Activated T-helper 1 cell treated with anti-CD3 and anti-CD28 coated beads, Interleukin-12 subunit alpha, Interleukin-12 subunit beta, Interleukin-2, Interleukin-4 antibody, amounts not matched to agents 30 ng/mL and 10 ng/mL and 1 ng/mL, durations not matched to agents 14 hours and 24 hours and 36 hours (primary cell): Measurements from ENCODE around the gene HDAC1. TPM values are rescaled to one million over a fixed set of nuclear protein-coding genes. Genes with fewer than 3 reads are reported as not detected.

Experiments
- DNase-seq: peaks from one replicate; pipeline ENCODE4 v3.0.0; 2021; ENCODE audit warnings: low spot score
- H3K27ac Mint-ChIP-seq: one replicate; pipeline ENCODE4 v1.8.0; 2021; ENCODE audit warnings: mild to moderate bottlenecking, mixed read lengths
- H3K27me3 Mint-ChIP-seq: one replicate; pipeline ENCODE4 v1.8.0; 2022; ENCODE audit warnings: mild to moderate bottlenecking, moderate library complexity, mixed read lengths; ENCODE audit not compliant: insufficient read depth
- H3K36me3 Mint-ChIP-seq: one replicate; pipeline ENCODE4 v1.8.0; 2021; ENCODE audit warnings: low read depth, mixed read lengths
- H3K4me1 Mint-ChIP-seq: one replicate; pipeline ENCODE4 v1.8.0; 2021; ENCODE audit warnings: low read depth, mixed read lengths
- H3K4me3 Mint-ChIP-seq: one replicate; pipeline ENCODE4 v1.8.0; 2021; ENCODE audit warnings: mild to moderate bottlenecking, moderate library complexity, mixed read lengths
- H3K9me3 Mint-ChIP-seq: one replicate; pipeline ENCODE4 v1.8.0; 2021; ENCODE audit warnings: mixed read lengths
- intact Hi-C: fragments of 100-400 bp; cut with micrococcal nuclease; formaldehyde crosslinking; loops from one replicate; pipeline ENCODE4 v1.15.1; 2024
- total RNA-seq: library from RNA; stranded (reverse); gene quantifications from 2 replicates; pipeline ENCODE4 v1.2.3, GENCODE V29; 2022

HDAC1 gene
- total RNA-seq, 1 donor from 2014 or later = 177 TPM

GRCh38 chr1:32318127-32318869 is 26.4 kb downstream of the HDAC1 start:
- no peak for DNase-seq
- peaks cover 16% of the 10 kb centered on the region for H3K36me3 Mint-ChIP-seq
- no peak overlapping the region for H3K27ac Mint-ChIP-seq

GRCh38 chr1:32321712-32322291 is 29.9 kb downstream of the HDAC1 start:
- Mint-ChIP-seq H3K36me3 (peaks cover 23% of the 10 kb centered on the region), H3K27me3 (no peaks in the 10 kb centered on the region), H3K4me3 (peak overlapping the region; percentile 53), H3K4me1 (peaks cover 49% of the 10 kb centered on the region), H3K27ac (peak overlapping the region; percentile 83), H3K9me3 (no peaks in the 10 kb centered on the region)
- intact Hi-C loops = loop anchor here (2.0 to 5.0 kb wide), 4 partner anchors 13 to 69 kb away; partner anchors contain the start of gene HDAC1
- no peak for DNase-seq

More at GRCh38 chr1:32318127-32318869, 26.4 kb downstream of the HDAC1 start:
- H3K4me1 Mint-ChIP-seq = peaks cover 42% of the 10 kb centered on the region
- H3K4me3 Mint-ChIP-seq = no peak overlapping the region
- H3K9me3 Mint-ChIP-seq = no peaks in the 10 kb centered on the region
- H3K27me3 Mint-ChIP-seq = no peaks in the 10 kb centered on the region
- intact Hi-C loops = no loop called here

GRCh38 chr1:32327204-32327603 is 35.3 kb downstream of the HDAC1 start:
- Mint-ChIP-seq H3K4me1 (peaks cover 32% of the 10 kb centered on the region), H3K27ac (no peak overlapping the region), H3K4me3 (no peak overlapping the region), H3K9me3 (no peaks in the 10 kb centered on the region), H3K27me3 (no peaks in the 10 kb centered on the region), H3K36me3 (peaks cover 54% of the 10 kb centered on the region)
- intact Hi-C loops = no loop called here
- DNase-seq = no peak

GRCh38 chr1:32329931-32330466 is 38.1 kb downstream of the HDAC1 start:
- intact Hi-C loops = loop anchor here (10.0 kb wide), 1 partner anchor 395 kb away; the partner anchor contains the start of gene PTP4A2
- no peak overlapping the region for H3K4me3 Mint-ChIP-seq
- H3K36me3 Mint-ChIP-seq = peaks cover 54% of the 10 kb centered on the region
- H3K27ac Mint-ChIP-seq = no peak overlapping the region
- H3K27me3 Mint-ChIP-seq = no peaks in the 10 kb centered on the region
- no peak for DNase-seq
- no peaks in the 10 kb centered on the region for H3K9me3 Mint-ChIP-seq
- H3K4me1 Mint-ChIP-seq = peaks cover 28% of the 10 kb centered on the region

GRCh38 chr1:32330558-32331151 is 38.8 kb downstream of the HDAC1 start:
- H3K27me3 Mint-ChIP-seq = no peaks in the 10 kb centered on the region
- peaks cover 47% of the 10 kb centered on the region for H3K36me3 Mint-ChIP-seq
- DNase-seq = no peak
- intact Hi-C loops = loop anchor here (10.0 kb wide), 1 partner anchor 396 kb away; the partner anchor contains the start of gene PTP4A2
- H3K4me3 Mint-ChIP-seq = no peak overlapping the region
- H3K9me3 Mint-ChIP-seq = no peaks in the 10 kb centered on the region
- H3K27ac Mint-ChIP-seq = no peak overlapping the region
- H3K4me1 Mint-ChIP-seq = peaks cover 23% of the 10 kb centered on the region

- Mint-ChIP-seq H3K4me3 (peak overlapping the region; percentile 7), H3K36me3 (peaks cover 45% of the 10 kb centered on the region), H3K9me3 (no peaks in the 10 kb centered on the region), H3K27me3 (no peaks in the 10 kb centered on the region), H3K4me1 (peaks cover 23% of the 10 kb centered on the region), H3K27ac (no peak overlapping the region)
- intact Hi-C loops = loop anchor here (10.0 kb wide), 1 partner anchor 397 kb away; the partner anchor contains the start of gene PTP4A2
- DNase-seq = no peak
Observed at GRCh38 chr1:32331549-32331948, 39.7 kb downstream of the HDAC1 start.

GRCh38 chr1:32332290-32333079 is 40.6 kb downstream of the HDAC1 start:
- peaks cover 41% of the 10 kb centered on the region for H3K36me3 Mint-ChIP-seq
- no peaks in the 10 kb centered on the region for H3K9me3 Mint-ChIP-seq
- no peak overlapping the region for H3K27ac Mint-ChIP-seq
- H3K27me3 Mint-ChIP-seq = no peaks in the 10 kb centered on the region
- no peak overlapping the region for H3K4me3 Mint-ChIP-seq
- peaks cover 32% of the 10 kb centered on the region for H3K4me1 Mint-ChIP-seq
- intact Hi-C loops = loop anchor here (10.0 kb wide), 1 partner anchor 398 kb away; the partner anchor contains the start of gene PTP4A2
- DNase-seq = no peak

- Mint-ChIP-seq H3K27me3 (no peaks in the 10 kb centered on the region), H3K27ac (peak overlapping the region; percentile 1), H3K9me3 (no peaks in the 10 kb centered on the region), H3K4me3 (peak overlapping the region; percentile 88), H3K36me3 (peaks cover 37% of the 10 kb centered on the region), H3K4me1 (peaks cover 39% of the 10 kb centered on the region)
- no peak for DNase-seq
- intact Hi-C loops = loop anchor here (10.0 kb wide), 1 partner anchor 399 kb away; the partner anchor contains the start of gene PTP4A2
Observed at GRCh38 chr1:32333251-32333963, 41.5 kb downstream of the HDAC1 start.

- peak overlapping the region; percentile 67 for H3K27ac Mint-ChIP-seq
- H3K36me3 Mint-ChIP-seq = peaks cover 28% of the 10 kb centered on the region
- DNase-seq = no peak
- H3K9me3 Mint-ChIP-seq = no peaks in the 10 kb centered on the region
- intact Hi-C loops = loop anchor here (2.0 to 10.0 kb wide), 3 partner anchors 14 to 400 kb away; partner anchors contain the start of gene PTP4A2
- no peaks in the 10 kb centered on the region for H3K27me3 Mint-ChIP-seq
- H3K4me3 Mint-ChIP-seq = peak overlapping the region; percentile 88
- H3K4me1 Mint-ChIP-seq = peaks cover 46% of the 10 kb centered on the region
Observed at GRCh38 chr1:32334274-32334861, 42.5 kb downstream of the HDAC1 start.

GRCh38 chr1:32334864-32335534 is 43.1 kb downstream of the HDAC1 start:
- peak overlapping the region; percentile 88 for H3K4me3 Mint-ChIP-seq
- H3K9me3 Mint-ChIP-seq = no peaks in the 10 kb centered on the region
- H3K4me1 Mint-ChIP-seq = peaks cover 52% of the 10 kb centered on the region
- H3K27ac Mint-ChIP-seq = peak overlapping the region; percentile 67
- no peaks in the 10 kb centered on the region for H3K27me3 Mint-ChIP-seq
- intact Hi-C loops = loop anchor here (2.0 to 10.0 kb wide), 3 partner anchors 14 to 400 kb away; partner anchors contain the start of gene PTP4A2
- H3K36me3 Mint-ChIP-seq = peaks cover 24% of the 10 kb centered on the region
- peak; percentile 49 for DNase-seq

- H3K4me1 Mint-ChIP-seq = peaks cover 52% of the 10 kb centered on the region
- no peak overlapping the region for H3K27ac Mint-ChIP-seq
- intact Hi-C loops = loop anchor here (2.0 to 10.0 kb wide), 3 partner anchors 15 to 401 kb away; partner anchors contain the start of gene PTP4A2
- H3K4me3 Mint-ChIP-seq = peak overlapping the region; percentile 88
- DNase-seq = no peak
- no peaks in the 10 kb centered on the region for H3K27me3 Mint-ChIP-seq
- H3K36me3 Mint-ChIP-seq = peaks cover 26% of the 10 kb centered on the region
- no peaks in the 10 kb centered on the region for H3K9me3 Mint-ChIP-seq
Observed at GRCh38 chr1:32335535-32335789, 43.6 kb downstream of the HDAC1 start.
